SU-DHL-6 (cell line): ENCODE results near the gene ZNF512B.

Source experiments
- H2AFZ ChIP-seq: fragments of 200-600 bp; sonication (generic); 2 replicates; pipeline ENCODE4 v1.6.1; 2014; ENCODE audit warnings: low read depth, mild to moderate bottlenecking, moderate library complexity, mixed read lengths, antibody characterized with exemption, low read length; ENCODE audit not compliant: severe bottlenecking
- H3F3A ChIP-seq: fragments of 200-600 bp; shearing (Covaris generic); 2 replicates; pipeline ENCODE4 v1.6.0; 2016; ENCODE audit warnings: antibody characterized with exemption, mild to moderate bottlenecking; ENCODE audit not compliant: insufficient read depth
- H3K27ac ChIP-seq: fragments of 200-600 bp; sonication (generic); 2 replicates; pipeline ENCODE4 v1.5.1; 2016; ENCODE audit warnings: low read depth, mild to moderate bottlenecking, low read length, moderate library complexity, mixed read lengths
- H3K27me3 ChIP-seq: fragments of 200-600 bp; sonication (generic), shearing (Covaris generic); 2 replicates; pipeline ENCODE4 v1.6.0; 2014; ENCODE audit warnings: mild to moderate bottlenecking, low read length
- H3K36me3 ChIP-seq: fragments of 200-600 bp; sonication (generic); 2 replicates; pipeline ENCODE4 v1.6.1; 2014; ENCODE audit warnings: mild to moderate bottlenecking, low read length, mixed read lengths
- H3K4me2 ChIP-seq: fragments of 300-600, 200-600 bp; shearing (Covaris generic), sonication (generic); 2 replicates; pipeline ENCODE4 v1.6.0; 2014; ENCODE audit warnings: low read length, low read depth, mild to moderate bottlenecking; ENCODE audit not compliant: poor library complexity, severe bottlenecking
- H3K4me3 ChIP-seq: fragments of 200-600 bp; sonication (generic); 2 replicates; pipeline ENCODE4 v1.5.1; 2014; ENCODE audit warnings: antibody characterized with exemption, low read length, mild to moderate bottlenecking, mixed read lengths; ENCODE audit not compliant: insufficient read depth, poor library complexity, severe bottlenecking
- H3K79me2 ChIP-seq: fragments of 200-600 bp; sonication (generic); 2 replicates; pipeline ENCODE4 v1.6.1; 2014; ENCODE audit warnings: mild to moderate bottlenecking, low read length, moderate library complexity; ENCODE audit not compliant: insufficient read depth
- H3K9ac ChIP-seq: fragments of 200-600 bp; sonication (generic); 2 replicates; pipeline ENCODE4 v1.7.0; 2014; ENCODE audit warnings: mild to moderate bottlenecking, low read length
- H3K9me2 ChIP-seq: fragments of 200-600 bp; sonication (generic); replicated peaks from 2 replicates; pipeline ENCODE4 v1.6.1; 2014; ENCODE audit warnings: low read length; ENCODE audit not compliant: insufficient read depth
- H3K9me3 ChIP-seq: fragments of 200-600 bp; sonication (generic); 2 replicates; pipeline ENCODE4 v1.6.1; 2014; ENCODE audit warnings: low read length, mixed read lengths; ENCODE audit not compliant: insufficient read depth
- H4K20me1 ChIP-seq: fragments of 200-600 bp; sonication (generic); 2 replicates; pipeline ENCODE4 v1.6.1; 2014; ENCODE audit warnings: low read depth, mild to moderate bottlenecking, antibody characterized with exemption, low read length, moderate library complexity, mixed read lengths
- CTCF ChIP-seq: fragments of 200-600 bp; sonication (generic); IDR thresholded peaks from one replicate; pipeline ENCODE4 v1.5.1; 2017; ENCODE audit warnings: antibody characterized with exemption, mild to moderate bottlenecking, low read length, moderate library complexity; ENCODE audit not compliant: insufficient read depth, poor library complexity, severe bottlenecking
- EZH2phosphoT487 ChIP-seq: fragments of 200-600 bp; sonication (generic), shearing (Covaris generic); conservative IDR thresholded peaks from 2 replicates; pipeline ENCODE4 v1.6.1; 2018; ENCODE audit warnings: mild to moderate bottlenecking, antibody characterized with exemption, low read length, moderate library complexity, mixed read lengths

The ZNF512B gene

GRCh38 chr20:63955281-63955826 lies 14.4 kb downstream of the ZNF512B start:
- Histone ChIP-seq H2AFZ (peak overlapping the region; percentile 100), H3K36me3 (no peaks in the 10 kb centered on the region), H3K27me3 (no peaks in the 10 kb centered on the region), H3K9ac (peak overlapping the region; percentile 100), H3K4me3 (peak overlapping the region; percentile 100), H3K4me2 (peak overlapping the region; percentile 78), H3K79me2 (peaks cover 39% of the 10 kb centered on the region), H3K9me2 (no peaks in the 10 kb centered on the region), H4K20me1 (no peaks in the 10 kb centered on the region), H3K27ac (peak overlapping the region; percentile 73), H3K9me3 (no peaks in the 10 kb centered on the region), H3F3A (peaks cover 7% of the 10 kb centered on the region; the same call in 1 of the 2 replicates)
- peak; percentile 31 for TF ChIP-seq CTCF
- no peak for TF ChIP-seq EZH2phosphoT487

- Histone ChIP-seq H3K27ac (no peak overlapping the region), H3K9ac (no peak overlapping the region), H3K9me2 (no peaks in the 10 kb centered on the region), H3K27me3 (no peaks in the 10 kb centered on the region), H3F3A (peaks cover 17% of the 10 kb centered on the region), H4K20me1 (no peaks in the 10 kb centered on the region), H3K4me3 (no peak overlapping the region), H3K9me3 (no peaks in the 10 kb centered on the region), H3K4me2 (peak overlapping the region; percentile 78), H3K79me2 (peaks cover 39% of the 10 kb centered on the region), H3K36me3 (no peaks in the 10 kb centered on the region), H2AFZ (no peak overlapping the region)
- no peak for TF ChIP-seq EZH2phosphoT487
- no peak for TF ChIP-seq CTCF
These were observed 15.8 kb downstream of the ZNF512B start for GRCh38 chr20:63953764-63954429.

GRCh38 chr20:63952769-63953168 lies 17.0 kb downstream of the ZNF512B start:
- H3K27me3 ChIP-seq: no peaks in the 10 kb centered on the region
- H3K4me2 ChIP-seq: no peak overlapping the region
- no peaks in the 10 kb centered on the region for H3K36me3 ChIP-seq
- no peak overlapping the region for H2AFZ ChIP-seq
- H4K20me1 ChIP-seq: no peaks in the 10 kb centered on the region
- H3F3A ChIP-seq: peaks cover 20% of the 10 kb centered on the region
- TF ChIP-seq CTCF (no peak), EZH2phosphoT487 (no peak)
- H3K9me3 ChIP-seq: no peaks in the 10 kb centered on the region
- H3K9me2 ChIP-seq: no peaks in the 10 kb centered on the region
- H3K79me2 ChIP-seq: peaks cover 39% of the 10 kb centered on the region
- no peak overlapping the region for H3K4me3 ChIP-seq
- H3K9ac ChIP-seq: no peak overlapping the region
- H3K27ac ChIP-seq: no peak overlapping the region
